Body of pancreas (tissue), 4 donors: Measurements from ENCODE around the gene PTPRN2. TPM values are rescaled to one million over a fixed set of nuclear protein-coding genes. Genes with fewer than 3 reads are reported as not detected.

Source experiments
- ATAC-seq: fragments of 150-250 bp; one replicate; pipeline ENCODE4 v1.9.1; 2016
- DNase-seq, 4 donors: peaks; one replicate each; pipeline ENCODE4 v3.0.0-alpha.2; 2019
- H3K27ac ChIP-seq, 4 donors: fragments of 200-600 bp; sonication (generic); 1 replicate in 3 of 4; 2 replicates in 1 of 4; pipeline versions ENCODE4 v1.5.1 to v1.6.1; 2016 to 2019; ENCODE audit warnings: mild to moderate bottlenecking in 1 of 4, mixed read lengths in 1 of 4, moderate library complexity in 1 of 4
- H3K27me3 ChIP-seq, 2 donors: fragments of 200-600 bp; sonication (generic); one replicate each; pipeline ENCODE4 v1.6.0; 2016; ENCODE audit warnings: mild to moderate bottlenecking in 1 of 2
- H3K36me3 ChIP-seq, 2 donors: fragments of 200-600 bp; sonication (generic); replicated peaks in 1 of 2; 2 replicates each; pipeline ENCODE4 v1.5.1; 2016; ENCODE audit warnings: low read depth in 2 of 2; ENCODE audit not compliant: insufficient read depth in 1 of 2
- H3K4me1 ChIP-seq: fragments of 200-600 bp; sonication (generic); one replicate; pipeline ENCODE4 v1.6.0; 2016
- H3K4me3 ChIP-seq, 2 donors: fragments of 200-600 bp; sonication (generic); 1 replicate in 1 of 2; 2 replicates in 1 of 2; pipeline ENCODE4 v1.5.1; 2016 to 2019
- H3K9me3 ChIP-seq, 3 donors: fragments of 200-600 bp; sonication (generic); 1 replicate in 2 of 3; 2 replicates in 1 of 3; pipeline ENCODE4 v1.5.1; 2016
- POLR2A ChIP-seq, 3 donors: fragments of 450-650 bp; IDR thresholded peaks; one replicate each; pipeline ENCODE4 v1.6.1; 2016; ENCODE audit warnings: antibody characterized with exemption in 3 of 3, mild to moderate bottlenecking in 2 of 3
- WGBS, 2 donors: methylation state at CpG; one replicate each; pipeline ENCODE4 v1.1.5; 2017; 5-methylcytosine and 5-hydroxymethylcytosine counted together
- intact Hi-C: fragments of 100-400 bp; cut with DNase I; formaldehyde crosslinking; loops from one replicate; pipeline ENCODE4 v1.15.1; 2023
- total RNA-seq, 2 donors: library from RNA; depleted of rRNA; stranded (reverse); fragments of >200 nt; gene quantifications; one replicate each; pipeline ENCODE4 v1.1.0, GENCODE V29; 2016
- TF ChIP-seq, protein P1 (sequence below), 7 experiments: fragments of 450-650 bp in 4 of 7; fragments of 200-600 bp in 3 of 7; sonication (generic) in 3 of 7; IDR thresholded peaks; one replicate each; pipeline ENCODE4 v1.5.1; 2016 to 2019; ENCODE audit warnings: antibody characterized with exemption in 7 of 7

The PTPRN2 gene
- total RNA-seq, 2 donors from 2014 or later: 31.6 to 76.1 TPM

DNA sequence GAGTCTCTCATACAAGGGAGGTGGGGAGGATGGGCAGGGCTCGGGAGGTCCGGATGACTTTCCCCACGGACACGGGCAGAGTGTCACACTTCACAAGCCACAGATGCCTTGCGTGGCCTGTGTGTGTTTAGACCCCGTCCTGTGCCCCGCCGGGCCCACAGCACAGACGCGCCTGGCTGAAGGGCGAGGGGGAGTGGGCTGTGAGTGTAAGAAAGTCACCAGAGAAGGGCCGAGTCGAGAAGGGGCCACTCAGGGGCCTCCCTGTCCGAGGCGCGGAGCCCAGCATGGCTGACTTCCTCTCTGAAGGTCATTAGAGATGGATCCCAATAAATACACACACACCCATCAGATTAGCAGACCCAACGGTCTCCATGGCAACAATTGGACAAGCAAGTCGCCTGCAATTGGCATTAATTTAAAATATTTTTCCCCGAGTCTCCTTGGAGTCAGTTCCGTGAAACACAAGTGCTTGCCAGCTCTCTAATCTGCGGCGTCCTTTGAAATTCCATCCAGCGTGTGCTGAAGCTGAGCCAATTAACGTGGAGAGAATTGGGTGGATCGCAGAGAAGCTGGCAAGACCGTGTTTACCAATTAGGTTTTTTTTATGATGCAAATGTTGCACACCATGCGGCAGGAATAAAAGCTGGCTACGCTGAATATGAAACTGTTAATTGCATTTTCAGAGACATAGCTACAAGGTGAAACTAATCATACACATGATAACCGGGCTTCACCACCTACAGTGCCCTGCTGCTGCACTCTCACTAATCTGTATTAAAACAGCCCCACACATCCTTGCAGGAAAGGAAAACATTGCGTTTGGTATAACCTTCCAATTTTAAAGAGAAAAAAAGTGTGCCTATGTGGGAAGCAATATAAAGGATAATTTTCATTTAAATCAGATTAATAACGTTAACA, 571.2 kb downstream of the PTPRN2 start:
- no peaks in the 10 kb centered on the region for H3K27me3 ChIP-seq
- peak; percentile 42 for ATAC-seq
- TF ChIP-seq POLR2A (IDR thresholded peaks at IDR 0.05): no peak
- TF ChIP-seq, protein P1, sequence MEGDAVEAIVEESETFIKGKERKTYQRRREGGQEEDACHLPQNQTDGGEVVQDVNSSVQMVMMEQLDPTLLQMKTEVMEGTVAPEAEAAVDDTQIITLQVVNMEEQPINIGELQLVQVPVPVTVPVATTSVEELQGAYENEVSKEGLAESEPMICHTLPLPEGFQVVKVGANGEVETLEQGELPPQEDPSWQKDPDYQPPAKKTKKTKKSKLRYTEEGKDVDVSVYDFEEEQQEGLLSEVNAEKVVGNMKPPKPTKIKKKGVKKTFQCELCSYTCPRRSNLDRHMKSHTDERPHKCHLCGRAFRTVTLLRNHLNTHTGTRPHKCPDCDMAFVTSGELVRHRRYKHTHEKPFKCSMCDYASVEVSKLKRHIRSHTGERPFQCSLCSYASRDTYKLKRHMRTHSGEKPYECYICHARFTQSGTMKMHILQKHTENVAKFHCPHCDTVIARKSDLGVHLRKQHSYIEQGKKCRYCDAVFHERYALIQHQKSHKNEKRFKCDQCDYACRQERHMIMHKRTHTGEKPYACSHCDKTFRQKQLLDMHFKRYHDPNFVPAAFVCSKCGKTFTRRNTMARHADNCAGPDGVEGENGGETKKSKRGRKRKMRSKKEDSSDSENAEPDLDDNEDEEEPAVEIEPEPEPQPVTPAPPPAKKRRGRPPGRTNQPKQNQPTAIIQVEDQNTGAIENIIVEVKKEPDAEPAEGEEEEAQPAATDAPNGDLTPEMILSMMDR (IDR thresholded peaks at IDR 0.05): no peak
- intact Hi-C loops: no loop called here
- no peak overlapping the region for H3K4me3 ChIP-seq
- H3K36me3 ChIP-seq: no peaks in the 10 kb centered on the region
- peak overlapping the region in 1 of 4 donors; percentile 36 for H3K27ac ChIP-seq
- H3K9me3 ChIP-seq: no peaks in the 10 kb centered on the region
- WGBS, 2 donors: 35 to 37% methylated on average over 27 to 31 of the region's 31 CpGs
- peak in 3 of 4 donors; percentile 68 to 73 (median 73) for DNase-seq
- peaks cover 10% of the 10 kb centered on the region for H3K4me1 ChIP-seq

DNA sequence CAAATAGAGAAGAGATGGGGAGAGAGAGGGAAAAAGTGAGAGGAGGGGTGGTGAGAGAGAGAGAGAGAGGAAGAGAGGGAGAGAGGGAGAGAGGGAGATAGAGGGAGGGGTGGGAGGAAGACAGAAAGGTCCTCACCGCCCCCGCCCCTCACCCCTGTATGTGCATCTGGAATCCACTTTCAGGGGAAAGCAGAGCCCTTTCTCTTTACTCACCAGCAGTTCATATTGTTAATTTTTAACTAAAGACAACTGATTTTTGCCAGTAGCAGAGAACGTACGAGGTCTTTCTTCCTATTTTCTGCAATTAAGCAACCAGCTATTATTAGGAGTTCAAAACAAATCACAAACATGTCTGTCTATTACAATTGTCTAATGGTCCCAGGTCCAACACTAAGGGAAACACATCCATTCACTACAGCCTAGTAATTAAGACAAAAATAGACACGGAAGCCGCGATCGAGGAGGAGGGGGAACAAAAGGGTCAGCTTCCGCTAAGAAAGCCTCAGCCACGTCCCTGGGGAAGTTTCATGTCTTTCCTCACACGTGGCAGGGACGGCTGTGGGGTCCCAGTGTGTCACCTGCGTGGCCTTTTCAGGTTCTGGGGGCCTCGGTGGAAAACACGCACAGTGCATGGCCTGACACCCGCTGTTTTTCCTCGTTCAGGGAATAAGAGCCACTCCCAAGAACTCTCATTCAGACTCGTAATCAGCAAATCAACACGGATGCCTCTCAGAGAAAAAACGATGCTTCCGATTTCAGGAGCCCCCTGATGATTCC, 572.0 kb downstream of the PTPRN2 start:
- ATAC-seq (peak; percentile 27), DNase-seq (no peak)
- Histone ChIP-seq H3K36me3 (no peaks in the 10 kb centered on the region), H3K4me3 (no peak overlapping the region), H3K4me1 (peaks cover 10% of the 10 kb centered on the region), H3K27ac (peak overlapping the region in 1 of 4 donors; percentile 36), H3K9me3 (no peaks in the 10 kb centered on the region), H3K27me3 (no peaks in the 10 kb centered on the region)
- 41 to 63% methylated on average over 21 of the region's 21 CpGs for WGBS, 2 donors
- TF ChIP-seq POLR2A (IDR thresholded peaks at IDR 0.05): no peak
- TF ChIP-seq, protein P1 (IDR thresholded peaks at IDR 0.05): no peak
- intact Hi-C loops: no loop called here

DNA sequence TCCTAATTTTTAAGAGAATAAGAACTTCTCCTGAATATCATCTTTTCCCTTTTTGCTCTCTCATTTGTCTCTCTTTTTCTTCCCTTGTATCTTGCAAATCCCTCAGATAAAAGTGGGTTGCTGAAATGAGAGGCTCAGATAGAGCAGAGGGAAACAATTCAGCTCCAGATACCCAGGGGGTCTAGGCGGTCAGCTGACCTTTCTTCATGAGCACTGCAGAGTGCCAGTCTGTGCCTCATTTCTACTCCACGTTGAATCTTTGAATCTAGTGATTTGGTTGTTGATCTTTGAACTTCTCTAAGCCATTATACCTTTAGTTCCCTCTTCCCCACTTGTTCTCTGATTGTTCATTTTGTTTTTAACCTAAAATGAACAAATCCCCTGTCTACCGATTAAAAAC, 572.6 kb downstream of the PTPRN2 start:
- Histone ChIP-seq H3K36me3 (no peaks in the 10 kb centered on the region), H3K9me3 (no peaks in the 10 kb centered on the region), H3K4me3 (no peak overlapping the region), H3K4me1 (peaks cover 10% of the 10 kb centered on the region), H3K27ac (no peak overlapping the region), H3K27me3 (no peaks in the 10 kb centered on the region)
- TF ChIP-seq, protein P1 (IDR thresholded peaks at IDR 0.05): no peak
- TF ChIP-seq POLR2A (IDR thresholded peaks at IDR 0.05): no peak
- DNase-seq: no peak
- no peak for ATAC-seq
- intact Hi-C loops: no loop called here
- WGBS, 2 donors: 44 to 52% methylated on average over 3 of the region's 3 CpGs

DNA sequence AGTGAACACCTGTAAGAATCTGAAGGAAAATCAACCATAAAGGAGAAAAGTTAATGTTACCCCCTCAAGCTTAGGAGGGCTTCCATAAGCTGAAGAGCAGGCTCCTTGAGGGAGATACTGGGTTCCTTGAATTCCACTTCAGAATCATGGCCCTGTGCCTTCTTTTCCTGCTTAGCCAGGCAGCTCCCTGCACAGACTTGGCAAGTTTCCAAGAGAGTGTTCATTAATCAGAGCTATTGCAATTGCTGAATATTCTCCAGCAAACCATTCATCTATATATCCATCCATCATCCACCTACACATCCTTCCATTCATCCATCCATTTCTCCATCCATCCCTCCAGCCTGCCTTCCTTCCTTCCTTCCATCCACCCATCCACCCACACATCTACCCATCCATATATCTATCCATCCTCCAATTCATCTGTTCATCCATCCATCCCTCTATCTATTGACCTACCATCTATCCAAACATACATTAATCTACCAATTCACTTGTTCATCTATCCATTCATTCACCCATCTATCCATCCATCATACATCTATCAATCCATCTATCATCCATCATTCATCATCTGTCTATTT, 574.4 kb downstream of the PTPRN2 start:
- ATAC-seq (no peak), DNase-seq (no peak)
- no peak for TF ChIP-seq POLR2A (IDR thresholded peaks at IDR 0.05)
- TF ChIP-seq, protein P1 (IDR thresholded peaks at IDR 0.05): no peak
- Histone ChIP-seq H3K27ac (no peak overlapping the region), H3K4me3 (no peak overlapping the region), H3K9me3 (no peaks in the 10 kb centered on the region), H3K36me3 (no peaks in the 10 kb centered on the region), H3K27me3 (no peaks in the 10 kb centered on the region), H3K4me1 (peaks cover 10% of the 10 kb centered on the region)
- intact Hi-C loops: no loop called here
